ENCODE measurements around the gene FAM162B. TPM values are rescaled to one million over a fixed set of nuclear protein-coding genes. Genes with fewer than 3 reads are reported as not detected.
A peak's percentile ranks its signal among the peaks of the same experiment; 100 is the strongest.

The FAM162B gene
- total RNA-seq, 1 donor from 2014 or later, result 1.5 TPM

DNA sequence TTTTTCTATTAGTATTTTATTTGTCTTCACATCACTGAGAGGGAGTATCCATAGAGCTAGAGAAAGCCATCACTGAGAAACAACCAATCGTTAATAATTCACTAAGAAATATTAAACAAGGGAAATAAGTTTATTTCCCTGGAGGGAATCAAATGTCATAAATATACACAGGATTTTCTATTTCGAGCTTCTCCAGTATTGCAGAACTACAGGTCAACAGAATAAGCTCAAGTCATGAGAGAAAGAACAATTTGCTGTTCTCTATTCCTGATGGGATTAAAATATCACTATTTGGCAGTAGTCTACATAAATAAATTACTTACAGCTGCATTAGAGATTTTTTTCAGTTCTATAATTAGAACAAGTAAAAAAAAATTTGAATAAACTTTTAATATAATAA is 2.2 kb upstream of the FAM162B start:
- peaks cover 4% of the 10 kb centered on the region for H3K4me1 Mint-ChIP-seq (ENCODE audit: low read depth)

DNA sequence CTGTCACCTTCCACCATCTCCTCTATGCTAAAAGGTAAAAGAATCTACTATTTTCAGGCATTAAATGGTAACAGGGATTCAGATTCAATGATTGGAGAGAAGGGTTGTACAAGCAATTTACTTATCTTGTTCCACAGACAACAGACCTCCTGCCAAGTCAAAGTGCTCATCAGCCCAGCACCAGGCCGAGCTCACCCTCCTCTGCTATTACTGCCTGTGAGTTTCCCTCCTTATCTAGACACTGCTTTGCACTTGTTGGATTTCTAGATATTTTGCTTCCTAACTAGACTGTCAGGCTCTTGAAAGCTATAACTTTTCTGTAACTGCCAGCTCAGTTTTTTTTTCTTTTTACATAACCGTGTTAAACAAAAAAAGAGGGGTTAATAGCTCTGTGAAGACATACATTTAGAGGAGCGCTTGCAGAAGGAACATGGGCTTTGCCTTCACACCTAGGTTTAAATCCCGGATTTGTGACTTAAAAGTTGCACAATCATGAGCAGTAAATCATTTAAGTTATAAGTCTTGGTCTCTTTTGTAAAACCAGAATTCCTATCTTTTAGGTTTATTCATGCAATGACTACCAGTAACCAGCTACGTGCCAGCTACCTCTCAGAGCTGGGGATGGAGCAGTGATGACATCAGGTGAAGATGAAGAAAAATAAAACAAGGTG is 1.1 kb upstream of the FAM162B start:
- no peaks in the 10 kb centered on the region for H3K36me3 Mint-ChIP-seq (ENCODE audit: insufficient read depth)
- peaks cover 4% of the 10 kb centered on the region for H3K4me1 Mint-ChIP-seq (ENCODE audit: low read depth)
- no peak for DNase-seq (ENCODE audit: low spot score, unreplicated experiment)
- H3K27ac Mint-ChIP-seq, result no peak overlapping the region
- H3K4me3 Mint-ChIP-seq (ENCODE audit: low read depth), result peak overlapping the region; percentile 74
- no peaks in the 10 kb centered on the region for H3K9me3 Mint-ChIP-seq (ENCODE audit: low read depth)
- peaks cover 44% of the 10 kb centered on the region for H3K27me3 Mint-ChIP-seq
- TF ChIP-seq, protein P1, sequence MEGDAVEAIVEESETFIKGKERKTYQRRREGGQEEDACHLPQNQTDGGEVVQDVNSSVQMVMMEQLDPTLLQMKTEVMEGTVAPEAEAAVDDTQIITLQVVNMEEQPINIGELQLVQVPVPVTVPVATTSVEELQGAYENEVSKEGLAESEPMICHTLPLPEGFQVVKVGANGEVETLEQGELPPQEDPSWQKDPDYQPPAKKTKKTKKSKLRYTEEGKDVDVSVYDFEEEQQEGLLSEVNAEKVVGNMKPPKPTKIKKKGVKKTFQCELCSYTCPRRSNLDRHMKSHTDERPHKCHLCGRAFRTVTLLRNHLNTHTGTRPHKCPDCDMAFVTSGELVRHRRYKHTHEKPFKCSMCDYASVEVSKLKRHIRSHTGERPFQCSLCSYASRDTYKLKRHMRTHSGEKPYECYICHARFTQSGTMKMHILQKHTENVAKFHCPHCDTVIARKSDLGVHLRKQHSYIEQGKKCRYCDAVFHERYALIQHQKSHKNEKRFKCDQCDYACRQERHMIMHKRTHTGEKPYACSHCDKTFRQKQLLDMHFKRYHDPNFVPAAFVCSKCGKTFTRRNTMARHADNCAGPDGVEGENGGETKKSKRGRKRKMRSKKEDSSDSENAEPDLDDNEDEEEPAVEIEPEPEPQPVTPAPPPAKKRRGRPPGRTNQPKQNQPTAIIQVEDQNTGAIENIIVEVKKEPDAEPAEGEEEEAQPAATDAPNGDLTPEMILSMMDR (IDR thresholded peaks at IDR 0.05; ENCODE audit: unreplicated experiment), result no peak

More for the DNA sequence above, 2.2 kb upstream of the FAM162B start:
- H3K36me3 Mint-ChIP-seq (ENCODE audit: insufficient read depth), result no peaks in the 10 kb centered on the region
- TF ChIP-seq, protein P1 (IDR thresholded peaks at IDR 0.05; ENCODE audit: unreplicated experiment), result no peak
- DNase-seq (ENCODE audit: low spot score, unreplicated experiment), result no peak
- H3K4me3 Mint-ChIP-seq (ENCODE audit: low read depth), result no peak overlapping the region
- H3K27me3 Mint-ChIP-seq, result peaks cover 43% of the 10 kb centered on the region
- H3K27ac Mint-ChIP-seq, result no peak overlapping the region
- H3K9me3 Mint-ChIP-seq (ENCODE audit: low read depth), result no peaks in the 10 kb centered on the region

DNA sequence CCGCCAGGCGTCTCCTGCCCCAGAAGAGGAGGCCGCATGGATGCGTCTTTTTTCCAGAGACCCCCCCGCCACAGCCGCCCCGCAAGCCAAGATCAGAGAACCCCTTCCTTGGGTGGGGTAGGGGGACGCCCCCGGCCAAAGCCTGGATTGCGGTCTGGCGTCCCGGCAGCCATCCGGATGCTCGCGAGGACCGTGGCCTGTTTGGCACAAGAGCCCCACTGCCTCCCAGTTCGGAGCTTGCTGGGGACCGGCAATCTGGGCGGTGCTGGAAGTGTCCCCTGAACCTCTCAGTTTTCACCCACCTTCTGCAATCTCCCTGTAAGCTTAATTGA is 924 bp downstream of the FAM162B start:
- H3K4me3 Mint-ChIP-seq (ENCODE audit: low read depth), result peak overlapping the region; percentile 74
- peak; percentile 10 for DNase-seq (ENCODE audit: low spot score, unreplicated experiment)
- H3K27ac Mint-ChIP-seq, result no peak overlapping the region
- peaks cover 44% of the 10 kb centered on the region for H3K27me3 Mint-ChIP-seq
- H3K36me3 Mint-ChIP-seq (ENCODE audit: insufficient read depth), result no peaks in the 10 kb centered on the region
- TF ChIP-seq, protein P1 (IDR thresholded peaks at IDR 0.05; ENCODE audit: unreplicated experiment), result no peak
- peaks cover 4% of the 10 kb centered on the region for H3K4me1 Mint-ChIP-seq (ENCODE audit: low read depth)
- H3K9me3 Mint-ChIP-seq (ENCODE audit: low read depth), result no peaks in the 10 kb centered on the region

DNA sequence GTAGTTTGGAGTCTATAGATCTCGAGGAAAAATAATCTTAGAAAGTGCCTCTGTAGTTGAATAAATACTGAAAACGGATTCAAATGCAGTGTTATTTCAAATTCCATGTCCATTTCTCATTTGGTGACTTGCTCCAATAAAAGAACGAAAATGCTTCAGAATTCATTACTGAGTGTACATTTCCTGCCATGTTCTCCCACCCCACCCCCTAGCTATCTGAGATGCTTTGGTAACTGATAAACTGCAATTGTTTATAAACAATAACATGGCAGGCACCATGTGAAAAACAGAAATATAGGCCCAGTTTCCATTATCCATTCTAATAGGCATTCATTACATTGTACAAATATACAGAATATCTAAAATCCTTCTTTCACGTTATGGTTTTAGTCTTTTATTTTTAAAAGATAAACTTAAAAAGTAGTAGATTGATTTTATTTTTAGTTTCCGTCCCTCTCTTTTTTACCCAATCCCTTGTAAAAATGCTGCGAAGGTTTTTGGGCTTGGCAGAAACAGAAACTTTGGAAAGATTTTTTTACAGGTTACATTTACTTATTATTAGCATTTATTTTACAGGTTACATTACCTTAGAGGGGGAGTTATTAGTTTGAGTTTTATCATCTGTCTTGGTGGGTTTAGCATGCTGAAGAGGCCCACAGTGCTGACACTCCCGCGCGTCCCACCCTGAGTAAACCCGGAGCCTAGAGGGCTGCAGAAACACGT is 1.5 kb downstream of the FAM162B start:
- no peaks in the 10 kb centered on the region for H3K36me3 Mint-ChIP-seq (ENCODE audit: insufficient read depth)
- H3K9me3 Mint-ChIP-seq (ENCODE audit: low read depth), result no peaks in the 10 kb centered on the region
- H3K4me3 Mint-ChIP-seq (ENCODE audit: low read depth), result peak overlapping the region; percentile 74
- no peak for DNase-seq (ENCODE audit: low spot score, unreplicated experiment)
- H3K27me3 Mint-ChIP-seq, result peaks cover 44% of the 10 kb centered on the region
- H3K27ac Mint-ChIP-seq, result no peak overlapping the region
- TF ChIP-seq, protein P1 (IDR thresholded peaks at IDR 0.05; ENCODE audit: unreplicated experiment), result no peak
- H3K4me1 Mint-ChIP-seq (ENCODE audit: low read depth), result peaks cover 4% of the 10 kb centered on the region

DNA sequence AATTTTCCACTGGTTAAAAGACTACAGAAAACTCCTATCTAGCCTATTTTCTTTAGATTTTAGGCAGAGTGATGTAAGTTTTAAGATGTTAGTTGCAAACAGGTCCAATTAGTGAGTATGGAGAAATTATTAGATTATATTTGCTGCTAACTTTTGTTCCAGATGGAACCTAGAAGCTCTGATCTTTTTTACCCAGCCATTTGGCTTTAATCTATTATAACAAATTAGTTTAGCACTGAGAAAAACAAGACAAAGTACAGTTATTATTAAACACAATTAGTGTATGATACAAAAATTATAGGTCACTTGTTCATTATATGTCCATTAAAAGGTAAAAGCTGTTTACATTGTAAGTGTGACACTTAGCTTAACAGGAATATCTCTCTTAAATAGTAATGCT is 2.5 kb downstream of the FAM162B start:
- Mint-ChIP-seq H3K36me3 (ENCODE audit: insufficient read depth) (no peaks in the 10 kb centered on the region), H3K4me3 (ENCODE audit: low read depth) (no peak overlapping the region), H3K4me1 (ENCODE audit: low read depth) (peaks cover 4% of the 10 kb centered on the region), H3K9me3 (ENCODE audit: low read depth) (no peaks in the 10 kb centered on the region), H3K27me3 (peaks cover 44% of the 10 kb centered on the region), H3K27ac (no peak overlapping the region)
- TF ChIP-seq, protein P1 (IDR thresholded peaks at IDR 0.05; ENCODE audit: unreplicated experiment), result no peak
- no peak for DNase-seq (ENCODE audit: low spot score, unreplicated experiment)
